HepG2 (cell line): ENCODE results near the gene ANKRD11. TPM values are rescaled to one million over a fixed set of nuclear protein-coding genes. Genes with fewer than 3 reads are reported as not detected.
A peak's percentile ranks its signal among the peaks of the same experiment; 100 is the strongest.

Source experiments
- ARNTL ChIP-seq: sonication (generic); formaldehyde crosslinking; IDR thresholded peaks from 2 replicates; pipeline ENCODE4 v1.4.0; 2020; ENCODE audit warnings: mild to moderate bottlenecking, missing genetic modification reagents
- DNMT3B ChIP-seq: conservative IDR thresholded peaks from 2 replicates; pipeline ENCODE4 v1.6.1; 2016; ENCODE audit warnings: missing biosample characterization, control low read depth
- E2F2 ChIP-seq: sonication (generic); formaldehyde crosslinking; IDR thresholded peaks from 2 replicates; pipeline ENCODE4 v1.4.0; 2020; ENCODE audit warnings: missing genetic modification reagents, borderline replicate concordance
- HNRNPH1 ChIP-seq: fragments of 200-400 bp; formaldehyde crosslinking; optimal IDR thresholded peaks from 2 replicates; pipeline ENCODE3; 2017; ENCODE audit warnings: mild to moderate bottlenecking, low read depth, low read length
- IRF9 ChIP-seq: sonication (generic); formaldehyde crosslinking; IDR thresholded peaks from 2 replicates; pipeline ENCODE4 v1.8.0; 2022; ENCODE audit warnings: missing genetic modification reagents, mild to moderate bottlenecking, borderline replicate concordance
- LRRFIP1 ChIP-seq: sonication (generic); formaldehyde crosslinking; conservative IDR thresholded peaks from 2 replicates; pipeline ENCODE4 v1.4.0; 2020; ENCODE audit warnings: missing genetic modification reagents
- MED1 ChIP-seq: sonication (generic); formaldehyde crosslinking; IDR thresholded peaks from 2 replicates; pipeline ENCODE4 v1.4.0; 2020; ENCODE audit warnings: missing genetic modification reagents
- MLLT10 ChIP-seq: sonication (generic); formaldehyde crosslinking; IDR thresholded peaks from 2 replicates; pipeline ENCODE4 v1.4.0; 2020; ENCODE audit warnings: missing genetic modification reagents
- MXD4 ChIP-seq: IDR thresholded peaks from 2 replicates; pipeline ENCODE4 v1.6.1; 2016; ENCODE audit warnings: mild to moderate bottlenecking, missing biosample characterization, missing genetic modification reagents
- RAD51 ChIP-seq: fragments of 450-650 bp; IDR thresholded peaks from 2 replicates; pipeline ENCODE4 v1.6.1; 2016; ENCODE audit warnings: borderline replicate concordance
- RERE ChIP-seq: IDR thresholded peaks from 2 replicates; pipeline ENCODE4 v1.6.1; 2016; ENCODE audit warnings: low read depth, missing genetic modification reagents, missing compliant biosample characterization
- RFX1 ChIP-seq: fragments of 450-650 bp; IDR thresholded peaks from 2 replicates; pipeline ENCODE4 v1.6.1; 2017
- SCMH1 ChIP-seq: sonication (generic); formaldehyde crosslinking; IDR thresholded peaks from 2 replicates; pipeline ENCODE4 v1.9.0; 2021; ENCODE audit warnings: missing genetic modification reagents, mild to moderate bottlenecking, borderline replicate concordance
- ZC3H13 ChIP-seq: sonication (generic); formaldehyde crosslinking; IDR thresholded peaks from 2 replicates; pipeline ENCODE4 v1.8.1; 2023; ENCODE audit warnings: mild to moderate bottlenecking, missing genetic modification reagents, moderate library complexity
- ZFP1 ChIP-seq: IDR thresholded peaks from 2 replicates; pipeline ENCODE4 v1.6.1; 2016
- ZNF460 ChIP-seq: sonication (generic); formaldehyde crosslinking; IDR thresholded peaks from 2 replicates; pipeline ENCODE4 v1.5.1; 2020; ENCODE audit warnings: missing genetic modification reagents, mild to moderate bottlenecking, borderline replicate concordance
- ZNF605 ChIP-seq: sonication (generic); formaldehyde crosslinking; IDR thresholded peaks from 2 replicates; pipeline ENCODE4 v1.8.0; 2022; ENCODE audit warnings: mild to moderate bottlenecking, missing genetic modification reagents
- ZNF784 ChIP-seq: sonication (generic); formaldehyde crosslinking; IDR thresholded peaks from 2 replicates; pipeline ENCODE4 v1.5.1; 2020; ENCODE audit warnings: missing genetic modification reagents, mild to moderate bottlenecking, borderline replicate concordance
- ZSCAN29 ChIP-seq: sonication (generic); formaldehyde crosslinking; conservative IDR thresholded peaks from 2 replicates; pipeline ENCODE4 v1.4.0; 2020; ENCODE audit warnings: mild to moderate bottlenecking, missing genetic modification reagents
- polyA plus RNA-seq, 8 experiments: library from polyadenylated mRNA; depleted of rRNA in 3 of 8; stranded (reverse) in 7 of 8; unstranded in 1 of 8; fragments of >200 nt; fragmentation: Illumina TruSeq in 4 of 8; extraction: Trizol in 4 of 8; gene quantifications; 2 replicates each; pipeline versions ENCODE4 v1.2.1 to v1.2.3, GENCODE V29; 2011 to 2016; ENCODE audit warnings: low read depth in 4 of 8, missing spikeins in 1 of 8, mixed read lengths in 1 of 8; ENCODE audit not compliant: insufficient read depth in 1 of 8
- total RNA-seq, 5 experiments: library from RNA; depleted of rRNA; stranded (reverse); fragments of >200 nt; fragmentation: Illumina TruSeq; extraction: Trizol; gene quantifications; 2 replicates each; pipeline ENCODE4 v1.2.3, GENCODE V29; 2016; ENCODE audit warnings: low read depth in 1 of 5

The ANKRD11 gene
- total and polyA plus RNA-seq, 2 of the 13 experiments (the other 11 are each of a cell fraction or from before 2014, with no cell fraction given): 21.4 to 38.4 TPM

GRCh38 chr16:89248196-89248982 is 242.0 kb downstream of the ANKRD11 start (continued):
- TF ChIP-seq LRRFIP1 (CRISPR knock-in tag) (no peak), ZFP1 (CRISPR knock-in tag) (no peak), E2F2 (no peak), RERE (CRISPR knock-in tag) (no peak), MED1 (no peak), ZNF460 (no peak), RFX1 (no peak), ZNF605 (CRISPR knock-in tag) (no peak), ZNF784 (CRISPR knock-in tag) (no peak), HNRNPH1 (no peak), SCMH1 (no peak), ZC3H13 (CRISPR knock-in tag) (0 out of 2 replicates have a peak, but pooled peaks have one; percentile 56), IRF9 (CRISPR knock-in tag) (no peak), ZSCAN29 (CRISPR knock-in tag) (no peak), MXD4 (CRISPR knock-in tag) (no peak), MLLT10 (no peak), ARNTL (CRISPR knock-in tag) (no peak), DNMT3B (CRISPR knock-in tag) (no peak), RAD51 (no peak)
